Lower leg skin (tissue), 4 donors: ENCODE measurements around the gene XPA. TPM values are rescaled to one million over a fixed set of nuclear protein-coding genes. Genes with fewer than 3 reads are reported as not detected.
A peak's percentile ranks its signal among the peaks of the same experiment; 100 is the strongest.

Experiments used
- DNase-seq, 2 donors: peaks; one replicate each; pipeline ENCODE4 v3.0.0-alpha.2; 2019; ENCODE audit warnings: low spot score in 2 of 2
- H3K4me3 ChIP-seq: fragments of 200-600 bp; sonication (generic); 2 replicates; pipeline ENCODE4 v1.5.1; 2017; ENCODE audit warnings: mild to moderate bottlenecking, low read depth; ENCODE audit not compliant: poor library complexity, severe bottlenecking
- CTCF ChIP-seq, 3 donors: fragments of 450-650 bp; IDR thresholded peaks; one replicate each; pipeline ENCODE4 v1.5.1; 2016; ENCODE audit warnings: antibody characterized with exemption in 3 of 3, mild to moderate bottlenecking in 3 of 3, moderate library complexity in 2 of 3
- POLR2A ChIP-seq, 2 donors: fragments of 450-650 bp; IDR thresholded peaks; one replicate each; pipeline ENCODE4 v1.6.1; 2016 to 2017; ENCODE audit warnings: antibody characterized with exemption in 2 of 2, mild to moderate bottlenecking in 1 of 2, moderate library complexity in 1 of 2
- WGBS, 2 donors: methylation state at CpG; one replicate each; pipeline ENCODE4 v1.1.5; 2018; 5-methylcytosine and 5-hydroxymethylcytosine counted together
- intact Hi-C: fragments of 100-400 bp; cut with DNase I; formaldehyde crosslinking; loops from one replicate; pipeline ENCODE4 v1.15.0; 2023; ENCODE audit warnings: low total_unique reads
- total RNA-seq, 4 donors: library from RNA; depleted of rRNA; stranded (reverse); fragments of >200 nt; gene quantifications; one replicate each; pipeline ENCODE4 v1.1.0, GENCODE V29; 2016

Gene XPA
- total RNA-seq, 4 donors from 2014 or later: 9.7 to 16.5 (median 14.1) TPM

DNA sequence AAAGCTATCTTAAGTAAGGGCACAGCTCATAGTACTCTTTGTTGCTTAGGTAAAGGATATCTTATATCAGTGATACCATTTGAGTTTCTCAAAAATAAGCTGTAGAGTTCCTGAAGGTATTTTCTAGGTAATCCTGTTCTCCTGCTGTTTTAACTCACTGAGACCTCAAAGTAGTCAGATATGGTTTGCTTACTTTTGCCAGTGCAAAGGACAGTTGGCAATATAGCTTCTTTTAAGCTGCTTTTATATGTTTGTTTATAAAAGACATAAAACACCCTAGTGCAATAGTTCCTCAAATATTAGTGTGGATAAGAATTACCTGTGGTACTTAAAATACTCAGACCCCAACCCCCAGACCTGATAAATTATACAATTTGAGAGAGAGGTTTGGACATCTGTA, 51.4 kb downstream of the XPA start:
- intact Hi-C loops: no loop called here
- TF ChIP-seq POLR2A (IDR thresholded peaks at IDR 0.05) (no peak), CTCF (IDR thresholded peaks at IDR 0.05) (no peak)
- DNase-seq: no peak
- no peak overlapping the region for H3K4me3 ChIP-seq

DNA sequence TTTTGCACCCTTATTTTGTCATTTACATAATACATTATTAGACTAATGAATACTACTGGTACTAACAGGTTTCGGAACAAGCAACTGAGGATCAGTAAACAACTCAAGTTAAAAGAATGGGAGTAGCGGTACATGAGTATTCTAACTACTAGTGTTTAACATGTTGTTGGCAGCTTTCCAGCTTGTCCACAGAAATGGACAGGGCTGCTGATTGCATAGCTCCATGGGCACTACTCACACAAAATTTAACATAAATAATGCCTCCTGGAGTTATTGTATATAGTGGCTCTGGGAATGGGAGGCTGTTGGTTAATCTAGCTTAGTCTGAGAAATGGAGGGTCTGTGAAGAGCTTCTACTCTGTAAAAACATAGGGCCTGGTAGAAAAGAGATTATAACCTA, 56.8 kb downstream of the XPA start:
- TF ChIP-seq CTCF (IDR thresholded peaks at IDR 0.05): no peak
- TF ChIP-seq POLR2A (IDR thresholded peaks at IDR 0.05): no peak
- H3K4me3 ChIP-seq: no peak overlapping the region
- 96 to 98% methylated on average over 2 of the region's 2 CpGs for WGBS, 2 donors
- no peak for DNase-seq
- intact Hi-C loops: no loop called here

DNA sequence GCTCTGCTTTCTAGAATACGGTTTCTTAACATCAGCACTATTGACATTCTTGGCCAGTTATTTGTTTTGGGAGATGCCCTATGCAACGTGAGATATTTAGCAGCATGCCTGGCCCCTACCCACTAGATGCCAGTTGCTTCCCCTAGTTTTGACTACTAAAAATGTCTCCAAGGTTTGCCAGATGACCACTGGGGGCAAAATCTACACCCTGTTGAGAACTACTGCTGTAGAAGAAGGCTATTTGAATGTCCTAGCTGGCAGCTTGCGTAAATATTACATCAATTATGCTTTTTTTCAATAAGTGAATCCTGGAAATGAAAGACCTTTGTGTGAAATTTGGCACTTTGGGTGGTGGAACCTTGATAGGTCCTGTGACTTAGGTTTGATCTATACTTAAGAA, 58.5 kb downstream of the XPA start:
- 72 to 75% methylated on average over 3 of the region's 3 CpGs for WGBS, 2 donors
- no peak for DNase-seq
- no peak overlapping the region for H3K4me3 ChIP-seq
- TF ChIP-seq CTCF (IDR thresholded peaks at IDR 0.05) (no peak), POLR2A (IDR thresholded peaks at IDR 0.05) (no peak)
- intact Hi-C loops: no loop called here

DNA sequence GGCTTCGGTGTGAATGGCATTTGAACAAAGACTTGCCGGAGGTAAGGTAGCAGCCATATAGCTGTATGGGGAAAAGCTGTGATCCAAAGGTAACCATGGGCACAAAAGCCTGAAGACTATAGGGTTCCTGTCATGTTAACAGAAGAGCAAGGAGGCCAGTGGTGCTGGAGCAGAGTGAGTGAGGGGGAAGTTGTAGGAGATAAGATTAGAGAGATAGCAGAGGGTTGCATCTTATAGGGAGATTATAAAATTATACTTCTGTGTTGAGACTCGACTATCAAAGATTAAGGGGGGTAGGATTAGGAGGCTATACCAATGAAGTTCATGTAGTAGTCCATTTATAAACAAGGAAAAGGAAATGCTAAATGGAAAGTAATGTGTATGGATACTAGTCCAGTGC, 60.2 kb downstream of the XPA start:
- TF ChIP-seq POLR2A (IDR thresholded peaks at IDR 0.05): no peak
- no peak for TF ChIP-seq CTCF (IDR thresholded peaks at IDR 0.05)
- no peak for DNase-seq
- WGBS, 2 donors: 78 to 80% methylated on average over 3 of the region's 3 CpGs
- H3K4me3 ChIP-seq: no peak overlapping the region
- intact Hi-C loops: no loop called here

GRCh38 chr9:97635026-97635425, 62.1 kb downstream of the XPA start:
- no peak for DNase-seq
- TF ChIP-seq CTCF (IDR thresholded peaks at IDR 0.05) (no peak), POLR2A (IDR thresholded peaks at IDR 0.05) (no peak)
- no peak overlapping the region for H3K4me3 ChIP-seq
- intact Hi-C loops: no loop called here
- 70 to 75% methylated on average over 7 of the region's 7 CpGs for WGBS, 2 donors

DNA sequence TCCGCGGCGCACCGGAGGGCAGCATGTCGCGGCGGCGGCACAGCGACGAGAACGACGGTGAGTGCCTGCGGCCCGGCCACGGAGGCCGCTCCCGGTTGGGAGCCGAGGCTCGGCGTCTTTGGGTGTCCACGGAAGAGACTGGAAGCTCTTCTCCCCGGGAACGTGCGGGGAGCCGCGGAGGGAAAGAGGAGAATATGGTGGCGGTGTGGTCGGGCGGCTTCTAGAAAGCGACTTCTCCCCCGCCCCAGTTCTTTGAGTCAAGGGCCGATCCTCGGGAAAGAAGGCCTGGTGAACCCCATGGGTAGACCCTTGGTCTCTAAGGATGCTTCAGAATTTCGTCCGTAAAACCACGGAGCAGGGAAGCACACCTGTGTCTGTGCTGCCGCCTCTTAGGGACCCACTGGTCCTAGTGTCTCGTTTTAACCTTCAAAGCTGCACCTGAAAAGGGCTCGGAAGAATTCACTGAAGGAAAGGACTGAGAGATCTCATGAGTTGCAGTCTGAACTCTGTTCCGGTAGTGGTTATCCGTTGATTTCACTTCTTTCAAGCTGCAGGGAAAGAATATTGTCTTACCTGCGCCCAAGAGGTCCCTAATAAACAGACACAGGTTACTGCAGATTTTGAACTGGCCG, 63.2 kb downstream of the XPA start:
- TF ChIP-seq CTCF (IDR thresholded peaks at IDR 0.05): no peak
- peak overlapping the region; percentile 93 for H3K4me3 ChIP-seq
- WGBS, 2 donors: 0 to 1% methylated on average over 31 to 43 of the region's 43 CpGs
- intact Hi-C loops: no loop called here
- no peak for DNase-seq
